Frontal cortex (tissue), 4 donors: Measurements from ENCODE around the gene LAMC3. TPM values are rescaled to one million over a fixed set of nuclear protein-coding genes. Genes with fewer than 3 reads are reported as not detected.
"Not testable (repeated sequence)": the region's sequence is repeated elsewhere in the genome, so short reads cannot be mapped to it uniquely, and the experiment has no call there.

ENCODE experiments used
- DNase-seq, 2 donors: peaks; one replicate each; pipeline ENCODE4 v3.0.0; 2012; ENCODE audit warnings: low spot score in 2 of 2
- FAIRE-seq: peaks from 2 replicates; lab custom pipeline; 2012; peaks lifted over from hg19 to GRCh38; lab: Jason Lieb, UNC
- total RNA-seq: library from RNA; depleted of rRNA; stranded (reverse); fragments of >200 nt; gene quantifications from one replicate; pipeline ENCODE4 v1.2.3, GENCODE V29; 2014
- donor health status: control.
- donor health status: control.
- donor health status: control.

The LAMC3 gene
- total RNA-seq, 1 donor from 2014 or later, result 2.4 TPM

DNA sequence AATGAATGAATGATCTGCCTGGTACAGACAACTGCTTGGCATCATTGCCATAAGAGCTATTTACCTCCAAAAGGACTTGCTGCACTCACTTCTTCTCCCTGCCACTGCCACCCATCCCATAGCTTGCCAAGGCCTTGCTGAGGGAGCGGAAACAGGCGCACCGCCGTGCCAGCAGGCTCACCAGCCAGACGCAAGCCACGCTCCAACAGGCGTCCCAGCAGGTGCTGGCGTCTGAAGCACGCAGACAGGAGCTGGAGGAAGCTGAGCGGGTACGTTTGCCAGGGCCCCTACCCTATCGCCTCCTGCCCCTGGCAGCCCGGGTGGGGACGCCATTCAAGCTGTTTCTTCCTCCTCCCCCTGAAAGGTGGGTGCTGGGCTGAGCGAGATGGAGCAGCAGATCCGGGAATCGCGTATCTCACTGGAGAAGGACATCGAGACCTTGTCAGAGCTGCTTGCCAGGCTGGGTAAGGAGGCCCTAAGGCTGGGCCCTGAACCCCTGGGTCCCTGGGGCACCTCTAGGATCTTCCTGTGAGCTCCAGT is 78.5 kb downstream of the LAMC3 start:
- DNase-seq (no peak), FAIRE-seq (no peak)

DNA sequence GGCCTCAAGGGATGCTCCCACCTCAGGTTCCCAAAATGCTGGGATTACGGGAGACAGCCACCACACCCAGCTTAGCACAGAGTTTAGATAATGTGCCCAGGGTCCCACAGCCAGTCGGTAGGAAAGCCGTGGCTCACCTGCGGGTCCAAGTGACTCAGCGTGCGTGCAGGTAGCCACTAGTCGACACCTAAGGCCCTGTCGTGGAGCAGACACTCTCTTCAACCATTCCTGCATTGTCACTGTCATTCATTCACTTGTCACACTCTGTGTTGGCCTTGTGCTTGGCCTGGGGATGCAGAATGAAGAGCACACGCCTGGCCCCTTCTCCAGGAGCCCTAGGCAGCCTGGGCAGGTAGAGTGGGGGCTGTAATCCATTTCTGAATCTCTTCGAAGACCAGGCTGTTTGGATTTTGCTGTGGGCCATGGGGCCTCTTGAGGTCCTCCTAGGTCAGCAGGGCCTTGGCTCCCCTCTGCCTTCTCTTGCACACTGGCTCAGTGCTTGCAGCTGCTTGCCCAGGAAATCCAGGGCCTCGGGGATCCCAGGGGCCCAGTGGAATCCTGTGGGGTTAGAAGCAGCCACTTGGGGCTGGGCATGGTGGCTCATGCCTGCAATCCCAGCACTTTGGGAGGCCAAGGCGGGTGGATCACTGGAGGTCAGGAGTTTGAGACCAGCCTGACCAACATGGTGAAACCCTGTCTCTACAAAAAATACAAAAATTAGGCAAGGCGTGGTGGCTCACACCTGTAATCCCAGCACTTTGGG is 81.2 kb downstream of the LAMC3 start:
- no peak for DNase-seq
- no peak for FAIRE-seq

DNA sequence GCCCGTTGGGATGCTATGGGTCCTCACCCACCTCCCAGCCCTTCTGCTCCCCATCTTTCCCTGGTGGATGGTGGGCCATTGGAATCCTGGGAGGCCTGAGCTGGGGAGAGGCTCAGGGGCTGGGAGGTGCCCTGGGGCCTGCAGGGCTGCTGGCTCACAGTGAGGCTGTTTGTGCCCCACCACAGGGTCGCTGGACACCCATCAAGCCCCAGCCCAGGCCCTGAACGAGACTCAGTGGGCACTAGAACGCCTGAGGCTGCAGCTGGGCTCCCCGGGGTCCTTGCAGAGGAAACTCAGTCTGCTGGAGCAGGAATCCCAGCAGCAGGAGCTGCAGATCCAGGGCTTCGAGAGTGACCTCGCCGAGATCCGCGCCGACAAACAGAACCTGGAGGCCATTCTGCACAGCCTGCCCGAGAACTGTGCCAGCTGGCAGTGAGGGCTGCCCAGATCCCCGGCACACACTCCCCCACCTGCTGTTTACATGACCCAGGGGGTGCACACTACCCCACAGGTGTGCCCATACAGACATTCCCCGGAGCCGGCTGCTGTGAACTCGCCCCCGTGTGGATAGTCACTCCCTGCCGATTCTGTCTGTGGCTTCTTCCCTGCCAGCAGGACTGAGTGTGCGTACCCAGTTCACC is 82.5 kb downstream of the LAMC3 start:
- FAIRE-seq, result no peak
- no peak for DNase-seq

DNA sequence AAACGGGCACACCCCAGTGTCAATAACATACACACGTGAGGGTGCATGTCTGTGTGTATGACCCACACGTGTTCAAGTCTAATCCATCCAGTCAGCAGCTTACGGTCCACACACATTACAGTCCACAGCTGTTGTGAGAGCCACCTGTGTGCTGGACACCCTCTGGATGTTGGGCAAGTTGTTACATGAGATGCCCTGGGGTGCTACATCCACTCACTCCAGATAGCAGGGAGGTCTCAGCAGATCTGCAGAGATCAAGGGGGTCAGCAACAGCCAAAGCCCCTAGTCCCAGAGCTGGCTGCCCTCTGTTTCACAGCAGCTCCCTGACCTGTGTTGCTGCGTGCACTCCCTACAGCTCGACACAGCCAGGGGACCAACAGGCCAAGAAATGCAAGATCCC is 83.1 kb downstream of the LAMC3 start:
- FAIRE-seq, result no peak
- DNase-seq, result no peak

DNA sequence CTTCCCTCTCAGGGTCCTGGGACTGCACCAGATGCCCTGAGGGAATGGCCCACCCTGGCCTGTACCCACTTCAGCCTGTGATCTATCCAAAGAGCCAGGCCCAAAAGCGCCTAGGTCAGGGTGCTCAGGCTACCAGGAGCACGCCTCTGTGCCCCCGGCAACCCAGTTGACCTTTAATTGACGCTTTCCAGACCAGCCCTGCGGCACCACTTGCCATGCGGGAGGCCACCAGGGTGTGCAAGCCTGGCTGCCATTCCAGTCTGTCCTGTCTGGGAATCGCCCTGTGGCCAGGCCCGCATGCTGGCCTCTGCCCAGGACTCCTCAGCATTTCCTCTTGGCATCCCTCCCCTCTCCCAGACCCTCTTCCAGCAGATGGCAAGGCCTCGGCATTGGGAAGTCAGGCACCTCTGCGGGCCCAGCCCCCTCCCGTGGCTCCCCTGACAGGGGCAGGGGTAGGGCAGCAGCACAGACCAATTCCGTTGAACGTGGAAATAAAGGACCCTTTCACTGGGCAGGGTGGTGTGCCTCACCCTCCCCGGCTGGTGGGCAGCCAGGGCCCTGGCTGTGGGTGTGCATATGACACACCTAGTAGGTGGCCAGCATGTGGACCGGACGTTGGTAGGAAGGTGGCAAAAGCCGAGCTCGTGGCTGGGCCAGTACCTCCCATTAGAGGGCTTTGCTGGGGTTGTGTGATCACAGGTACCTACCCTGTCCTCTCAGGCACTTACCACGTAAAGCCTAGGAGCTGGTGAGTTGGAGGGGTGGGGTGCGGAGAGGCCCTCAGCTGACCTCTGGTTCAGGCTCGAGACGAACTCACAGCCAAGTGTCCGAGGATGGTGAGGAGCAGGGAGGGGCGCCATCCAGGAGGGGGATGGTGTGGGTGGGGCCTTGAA is 83.8 kb downstream of the LAMC3 start:
- FAIRE-seq, result no peak
- no peak for DNase-seq

DNA sequence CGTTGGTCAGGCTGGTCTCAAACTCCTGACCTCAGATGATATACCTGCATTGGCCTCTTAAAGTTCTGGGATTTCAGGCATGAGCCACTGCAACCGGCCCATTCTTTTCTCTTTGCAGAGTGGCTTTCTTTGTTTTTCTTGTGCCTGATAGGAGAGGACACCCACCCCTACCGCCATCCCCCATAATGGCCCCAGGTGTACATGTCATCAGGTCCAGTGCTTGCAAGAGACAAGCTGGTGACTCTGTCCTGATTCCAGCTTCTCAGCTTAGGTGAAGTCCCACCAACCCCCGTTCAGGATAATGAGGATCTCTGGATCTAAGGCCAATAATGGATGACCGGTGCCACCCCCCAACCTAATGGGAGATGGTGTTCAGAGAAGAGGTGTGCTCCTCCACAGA is 85.0 kb downstream of the LAMC3 start:
- FAIRE-seq (no peak), DNase-seq (no peak)

DNA sequence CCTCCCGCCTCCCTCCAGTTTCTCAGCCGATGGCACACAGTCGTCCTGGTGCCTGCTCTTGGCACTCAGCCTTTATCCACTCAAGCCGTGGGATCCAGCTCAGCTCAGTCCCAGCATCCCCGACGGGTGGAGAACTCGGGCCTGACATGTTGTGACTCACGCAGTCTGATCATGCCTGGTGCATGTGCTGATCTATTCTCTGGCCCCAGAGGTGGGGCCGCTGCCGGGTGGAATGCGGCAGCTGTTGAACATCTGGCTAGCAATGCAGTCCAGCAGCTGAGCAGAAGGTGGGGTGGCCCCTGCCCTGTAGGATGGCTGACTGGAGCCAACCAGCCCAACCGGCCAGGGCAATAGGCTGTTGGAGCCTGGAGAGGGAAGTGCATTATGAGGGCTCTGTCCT is 85.6 kb downstream of the LAMC3 start:
- DNase-seq (no peak), FAIRE-seq (no peak)

DNA sequence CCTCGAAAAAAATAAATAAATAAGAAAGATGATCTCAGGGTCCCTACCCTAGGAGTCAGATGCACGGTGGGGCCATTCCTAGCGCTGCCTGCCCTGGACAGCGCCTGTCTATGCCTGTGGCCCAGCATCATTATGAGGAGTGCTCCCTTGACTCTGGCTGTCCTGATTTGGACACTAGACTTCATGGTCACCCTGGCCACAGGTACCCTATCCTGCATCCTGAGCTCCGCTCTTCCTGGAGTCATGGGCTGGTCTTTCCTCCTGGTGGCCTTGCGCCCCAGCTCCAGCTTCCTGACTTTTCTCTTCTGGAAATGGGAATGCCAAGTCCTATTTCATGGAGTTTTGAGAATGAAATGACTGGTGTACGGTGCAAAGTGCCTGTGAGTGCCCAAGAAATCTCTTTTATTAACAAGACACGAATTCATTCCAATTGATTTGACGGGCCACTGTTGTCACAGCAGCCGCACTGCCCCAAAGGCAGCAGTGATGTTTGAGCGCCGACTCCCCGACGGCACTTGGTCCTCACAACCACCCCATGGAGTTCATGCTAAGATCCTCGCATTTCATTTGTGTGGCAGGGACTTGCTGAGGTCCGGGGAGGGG is 86.8 kb downstream of the LAMC3 start:
- DNase-seq (peak in 1 of 2 donors; percentile 40), FAIRE-seq (no peak)

DNA sequence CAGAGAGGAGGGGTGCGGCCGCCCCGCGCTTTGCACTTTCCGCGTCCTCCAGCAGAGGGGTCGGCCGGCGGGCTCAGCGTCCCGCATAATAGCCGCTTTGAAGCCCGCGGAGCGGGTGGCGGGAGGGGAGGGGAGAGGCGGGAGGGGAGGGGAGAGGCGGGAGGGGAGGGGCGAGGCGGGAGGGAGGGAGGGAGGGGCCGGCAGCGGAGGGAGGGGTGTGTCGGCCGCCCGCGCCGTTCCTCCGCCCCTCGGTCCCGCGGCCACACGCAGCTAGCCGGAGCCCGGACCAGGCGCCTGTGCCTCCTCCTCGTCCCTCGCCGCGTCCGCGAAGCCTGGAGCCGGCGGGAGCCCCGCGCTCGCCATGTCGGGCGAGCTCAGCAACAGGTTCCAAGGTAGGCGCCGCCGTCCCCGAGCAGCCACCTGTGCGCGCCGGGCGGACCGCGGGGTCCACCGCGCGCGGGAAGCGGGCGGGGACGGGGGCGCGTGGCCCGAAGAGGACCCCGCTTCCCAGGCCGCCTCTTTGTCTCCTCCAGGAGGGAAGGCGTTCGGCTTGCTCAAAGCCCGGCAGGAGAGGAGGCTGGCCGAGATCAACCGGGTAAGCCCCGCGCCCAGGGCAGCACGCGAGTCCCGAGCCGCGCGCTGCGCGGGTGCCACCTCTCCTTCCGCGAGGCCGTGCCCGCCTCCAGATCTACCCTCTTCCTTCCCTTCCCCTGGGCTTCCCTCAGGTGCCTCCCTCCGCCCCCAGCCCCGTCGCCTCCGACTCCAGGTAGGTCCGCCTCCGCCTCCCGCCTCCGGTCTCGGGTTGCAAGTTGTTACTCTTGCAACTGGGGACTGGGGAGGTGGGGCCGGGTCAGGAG is 87.5 kb downstream of the LAMC3 start, which contains the start of gene AIF1L:
Gene AIF1L (plus strand): TSS at position 263 of the 857 bp plus-strand sequence. CDS start 99 bp downstream, at position 362.
- FAIRE-seq, result no peak
- DNase-seq, result peak; percentile 87 to 91

DNA sequence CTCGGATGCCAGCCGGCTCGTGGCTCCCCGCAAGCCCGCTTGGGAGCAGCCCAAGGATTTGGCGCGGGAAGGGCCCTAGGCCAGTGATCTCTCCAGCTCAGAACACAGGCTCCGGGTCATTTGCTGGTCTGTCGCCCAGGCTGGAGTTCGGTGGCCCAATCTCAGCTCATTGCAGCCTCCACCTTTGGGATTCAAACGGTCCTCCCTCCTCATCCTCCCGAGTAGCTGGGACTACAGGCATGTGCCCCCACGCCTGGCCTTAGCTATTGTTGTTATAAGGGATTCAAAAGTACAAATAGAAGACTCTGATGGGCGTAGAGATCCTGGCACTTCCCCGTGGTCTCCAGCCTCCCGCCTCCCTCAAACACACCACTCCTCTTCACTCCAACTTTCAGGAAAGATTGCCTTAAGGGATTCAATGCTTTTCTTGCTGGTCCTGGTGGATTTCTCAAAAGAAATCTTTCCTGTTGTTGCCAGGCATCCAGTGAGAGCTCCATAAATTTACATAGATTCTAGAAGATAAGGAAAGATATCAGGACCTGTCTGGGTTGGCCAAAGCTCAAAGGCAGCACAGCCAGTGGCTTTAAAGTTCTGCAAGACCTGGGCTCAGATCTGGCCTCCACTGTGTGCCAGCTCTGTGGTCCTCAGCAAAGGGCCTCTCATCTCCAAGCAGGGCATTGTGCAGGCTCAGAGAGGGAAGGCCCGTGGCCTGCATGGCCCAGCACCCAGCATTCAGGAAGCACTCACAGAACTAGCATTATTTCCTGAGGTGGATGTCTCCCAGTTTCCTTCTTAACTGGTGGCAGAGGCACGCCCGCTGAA is 88.4 kb downstream of the LAMC3 start:
- DNase-seq (peak in 1 of 2 donors; percentile 48), FAIRE-seq (no peak)

DNA sequence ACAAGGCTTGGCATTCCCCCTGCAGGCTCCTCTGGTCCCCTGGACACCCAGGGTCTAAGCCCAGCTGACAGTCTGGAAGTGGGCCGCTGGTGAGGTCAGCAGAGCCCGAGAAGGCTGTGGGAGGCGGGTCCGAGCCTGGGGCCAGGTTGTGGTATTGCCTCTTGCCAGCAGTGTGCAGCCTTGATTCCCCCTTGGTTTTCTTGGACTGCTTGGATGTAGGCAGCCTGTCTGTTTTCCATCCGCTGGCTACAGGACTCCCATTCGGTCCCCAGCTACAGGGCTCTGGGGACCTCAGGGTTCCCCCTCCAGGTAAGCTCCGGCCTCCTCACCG is 88.9 kb downstream of the LAMC3 start:
- no peak for FAIRE-seq
- peak in 1 of 2 donors; percentile 44 for DNase-seq

DNA sequence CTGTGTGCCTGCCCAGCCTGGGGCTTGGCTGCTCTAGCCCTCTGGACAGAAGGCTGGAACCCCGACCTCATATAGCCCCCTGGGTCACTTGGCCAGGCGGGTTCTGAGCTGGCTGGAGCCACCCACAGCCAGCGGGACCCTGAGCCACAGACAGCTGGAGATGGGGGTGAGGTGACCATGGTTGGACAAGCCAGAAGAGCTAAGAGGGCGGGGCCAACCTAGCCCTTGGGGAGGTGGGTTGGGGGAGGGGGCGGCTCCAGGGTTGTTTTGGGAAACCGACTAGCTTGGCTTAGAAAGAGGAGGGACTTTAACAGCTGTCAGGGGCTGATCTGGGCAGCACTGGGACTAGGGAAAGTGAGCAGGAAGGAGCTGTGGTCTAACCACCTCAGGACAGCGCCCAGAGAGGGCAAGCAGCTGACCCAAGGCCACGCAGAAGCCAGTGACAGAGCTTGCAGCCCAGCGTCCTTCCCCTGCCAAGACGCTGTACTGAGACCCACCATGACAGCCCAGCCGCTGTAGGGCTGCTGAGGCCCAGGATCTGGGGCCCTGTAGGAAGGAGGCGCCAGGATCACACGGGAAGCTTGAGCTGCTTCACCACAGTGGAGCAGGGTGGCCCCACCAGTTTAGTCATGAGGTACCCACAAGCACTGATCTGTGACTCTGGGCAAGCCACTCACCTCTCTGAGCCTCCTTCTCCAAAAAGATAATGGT is 89.6 kb downstream of the LAMC3 start:
- FAIRE-seq, result no peak
- DNase-seq, result no peak

DNA sequence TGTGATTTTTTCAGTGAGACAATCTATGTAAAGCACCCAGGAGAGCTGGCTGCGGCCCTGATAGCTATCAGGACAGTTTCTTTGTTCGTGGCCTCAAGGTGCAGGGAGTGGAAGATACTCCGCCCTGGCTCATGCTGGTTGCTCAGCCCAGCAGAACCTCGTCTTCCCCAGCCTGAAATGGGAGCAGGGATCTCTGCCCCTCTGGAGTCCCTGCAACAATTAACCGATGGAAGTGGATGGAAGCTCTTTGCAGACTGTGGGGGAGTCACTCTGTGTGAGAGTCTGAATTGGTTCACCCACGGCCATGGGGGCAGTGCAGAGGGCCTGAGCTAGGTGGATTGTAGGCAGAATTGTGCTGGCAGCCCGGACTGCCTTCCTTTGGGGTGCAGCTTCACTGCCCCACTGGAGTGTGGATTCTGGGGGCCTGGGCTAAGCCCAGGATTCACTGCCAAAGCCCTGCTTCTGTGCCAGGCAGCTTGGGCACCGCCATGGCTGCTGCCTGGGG is 90.2 kb downstream of the LAMC3 start:
- no peak for FAIRE-seq

DNA sequence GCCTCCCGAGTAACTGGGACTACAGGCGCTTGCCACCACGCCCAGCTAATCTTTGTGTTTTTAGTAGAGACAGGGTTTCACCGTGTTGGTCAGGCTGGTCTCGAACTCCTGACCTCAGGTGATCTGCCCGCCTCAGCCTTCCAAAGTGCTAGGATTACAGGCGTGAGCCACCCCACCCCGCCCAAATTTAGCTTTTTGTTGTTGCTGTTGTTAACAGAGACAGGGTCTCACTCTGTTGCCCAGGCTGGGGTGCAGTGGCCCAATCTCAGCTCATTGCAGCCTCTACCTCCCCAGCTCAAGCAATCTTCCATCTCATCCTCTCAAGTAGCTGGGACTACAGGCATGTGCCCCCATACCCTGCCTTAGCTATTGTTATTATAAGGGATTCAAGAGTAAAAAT is 90.9 kb downstream of the LAMC3 start:
- not testable (repeated sequence) for FAIRE-seq, DNase-seq

More for the DNA sequence above, 90.2 kb downstream of the LAMC3 start:
- DNase-seq, result no peak

DNA sequence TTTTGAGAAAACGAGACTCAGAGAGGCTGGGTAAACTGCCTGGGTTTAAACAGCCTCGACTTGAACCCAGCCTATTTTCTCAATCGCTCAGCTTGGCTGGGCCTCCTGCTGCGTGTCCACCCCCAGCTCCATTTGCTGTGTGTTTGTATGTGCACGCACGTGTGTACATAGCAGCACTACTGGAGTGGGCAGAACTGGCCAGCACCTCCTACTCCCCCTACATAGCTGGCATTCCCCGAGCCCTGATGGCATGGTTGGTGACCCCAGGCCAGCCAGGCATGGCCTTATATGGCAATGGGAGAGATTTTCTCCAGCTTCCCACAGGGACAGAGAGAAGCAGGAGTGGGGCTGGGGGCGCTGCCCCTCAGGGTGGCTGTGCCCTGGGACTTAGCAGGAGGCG is 91.5 kb downstream of the LAMC3 start:
- DNase-seq, result no peak
- no peak for FAIRE-seq

DNA sequence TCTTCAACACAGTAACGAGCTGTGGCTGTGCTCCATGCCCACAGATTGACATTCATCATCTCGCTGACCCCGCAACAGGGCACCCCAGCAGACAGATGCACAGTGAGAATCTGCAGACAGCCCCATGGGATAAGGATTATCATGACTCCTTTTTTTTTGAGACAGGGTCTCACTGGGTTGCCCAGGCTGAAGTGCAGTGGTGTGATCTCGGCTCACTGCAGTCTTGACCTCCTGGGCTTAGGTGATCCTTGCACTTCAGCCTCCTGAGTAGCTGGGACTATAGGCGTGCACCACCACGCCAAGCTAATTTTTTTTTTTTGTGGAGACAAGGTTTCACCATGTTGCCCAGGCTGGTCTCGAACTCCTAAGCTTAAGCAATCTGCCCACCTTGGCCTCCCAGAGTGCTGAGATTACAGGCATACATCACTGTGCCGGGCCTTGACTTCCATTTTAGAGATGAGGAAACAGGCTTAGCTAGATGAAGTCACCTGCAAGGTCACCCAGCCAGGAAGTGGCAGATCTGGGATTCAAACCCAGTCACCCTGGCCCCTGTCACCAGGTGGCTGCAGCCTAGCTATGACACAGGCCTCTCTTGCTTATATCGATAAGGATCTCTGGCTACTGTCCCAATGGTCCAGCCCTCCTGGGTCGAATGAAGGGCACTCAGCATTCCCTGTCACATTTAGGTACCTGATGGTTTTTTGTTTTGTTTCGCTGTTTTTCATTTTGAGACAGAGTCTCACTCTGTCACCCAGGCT is 92.4 kb downstream of the LAMC3 start:
- DNase-seq (no peak), FAIRE-seq (no peak)

DNA sequence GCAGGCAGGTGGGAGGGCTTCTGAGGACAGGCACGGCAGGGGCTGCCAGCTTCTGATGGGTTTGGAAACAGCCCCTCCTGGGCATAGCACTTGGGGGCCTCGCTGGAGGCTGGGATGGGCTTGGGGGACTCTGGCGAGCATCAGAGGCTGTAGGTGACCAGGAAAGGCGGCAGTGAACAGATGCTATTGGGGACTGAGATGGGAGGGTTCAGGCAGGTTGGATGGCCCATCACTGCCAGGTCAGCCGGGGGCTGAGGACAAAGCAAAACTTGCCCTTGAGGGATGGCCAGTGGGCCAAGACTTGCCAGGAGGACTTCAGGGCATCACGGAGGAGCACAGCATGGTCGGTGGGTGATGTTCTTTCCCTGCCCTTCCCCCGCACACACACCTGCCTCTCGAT is 94.0 kb downstream of the LAMC3 start:
- FAIRE-seq, result no peak
- DNase-seq, result no peak
